Liver (tissue), 9 donors: ENCODE results near the gene PIGK. TPM values are rescaled to one million over a fixed set of nuclear protein-coding genes. Genes with fewer than 3 reads are reported as not detected.

Experiments used
- DNase-seq: peaks from one replicate; pipeline ENCODE4 v3.0.0-alpha.2; 2017; ENCODE audit warnings: low spot score
- H3K27ac ChIP-seq, 2 donors: one replicate each; pipeline ENCODE4 v1.7.0; 2013; ENCODE audit warnings: inconsistent platforms in 2 of 2, low read length in 2 of 2, control low read depth in 1 of 2, low read depth in 1 of 2, mild to moderate bottlenecking in 1 of 2
- H3K27me3 ChIP-seq, 4 donors: one replicate each; pipeline versions ENCODE4 v1.6.1 to v1.7.0; 2013; ENCODE audit warnings: low read length in 3 of 4, inconsistent platforms in 1 of 4, mild to moderate bottlenecking in 1 of 4, moderate library complexity in 1 of 4; ENCODE audit not compliant: control insufficient read depth in 4 of 4, insufficient read depth in 4 of 4
- H3K36me3 ChIP-seq, 4 donors: one replicate each; pipeline versions ENCODE4 v1.6.1 to v1.7.0; 2013; ENCODE audit warnings: low read length in 3 of 4, mild to moderate bottlenecking in 3 of 4, low read depth in 1 of 4, moderate library complexity in 1 of 4; ENCODE audit not compliant: control insufficient read depth in 4 of 4, insufficient read depth in 3 of 4
- H3K4me1 ChIP-seq, 4 donors: one replicate each; pipeline versions ENCODE4 v1.6.1 to v1.7.0; 2013; ENCODE audit warnings: low read length in 3 of 4, mild to moderate bottlenecking in 3 of 4, moderate library complexity in 1 of 4; ENCODE audit not compliant: control insufficient read depth in 4 of 4, insufficient read depth in 4 of 4
- H3K4me3 ChIP-seq, 3 donors: one replicate each; pipeline versions ENCODE4 v1.6.1 to v1.7.0; 2013; ENCODE audit warnings: low read length in 3 of 3, control low read depth in 1 of 3, low read depth in 1 of 3, mild to moderate bottlenecking in 1 of 3
- H3K9ac ChIP-seq, 2 donors: one replicate each; pipeline ENCODE4 v1.7.0; 2013; ENCODE audit warnings: low read length in 2 of 2, mild to moderate bottlenecking in 2 of 2, moderate library complexity in 2 of 2, control low read depth in 1 of 2, low read depth in 1 of 2
- H3K9me3 ChIP-seq, 4 donors: one replicate each; pipeline versions ENCODE4 v1.6.1 to v1.7.0; 2013; ENCODE audit warnings: low read length in 3 of 4; ENCODE audit not compliant: control insufficient read depth in 4 of 4
- ATF3 ChIP-seq: IDR thresholded peaks from 2 replicates; pipeline ENCODE4 v1.6.1; 2016; ENCODE audit warnings: antibody characterized with exemption
- CTCF ChIP-seq: fragments of 150-350 bp; IDR thresholded peaks from 2 replicates; pipeline ENCODE4 v1.5.1; 2017; ENCODE audit warnings: improper control_type of control experiment, low read depth, low read length; ENCODE audit not compliant: missing input control
- EGR1 ChIP-seq, 2 donors: IDR thresholded peaks; 2 replicates each; pipeline ENCODE4 v1.6.1; 2016 to 2018; ENCODE audit warnings: antibody characterized with exemption in 2 of 2, low read depth in 2 of 2
- FOXA1 ChIP-seq: IDR thresholded peaks from 2 replicates; pipeline ENCODE4 v1.6.1; 2016; ENCODE audit warnings: antibody characterized with exemption
- FOXA2 ChIP-seq: IDR thresholded peaks from 2 replicates; pipeline ENCODE4 v1.6.1; 2016; ENCODE audit warnings: antibody characterized with exemption
- GABPA ChIP-seq, 2 donors: IDR thresholded peaks in 1 of 2; conservative IDR thresholded peaks in 1 of 2; 2 replicates each; pipeline ENCODE4 v1.6.1; 2016; ENCODE audit warnings: antibody characterized with exemption in 2 of 2, mild to moderate bottlenecking in 1 of 2, moderate library complexity in 1 of 2
- HNF4A ChIP-seq, 2 donors: conservative IDR thresholded peaks; 2 replicates each; pipeline ENCODE4 v1.6.1; 2016; ENCODE audit warnings: antibody characterized with exemption in 2 of 2, mild to moderate bottlenecking in 2 of 2
- HNF4G ChIP-seq: IDR thresholded peaks from 2 replicates; pipeline ENCODE4 v1.6.1; 2016; ENCODE audit warnings: antibody characterized with exemption
- JUND ChIP-seq, 2 donors: IDR thresholded peaks; 2 replicates each; pipeline ENCODE4 v1.6.1; 2016; ENCODE audit warnings: antibody characterized with exemption in 2 of 2
- MAX ChIP-seq: IDR thresholded peaks from 2 replicates; pipeline ENCODE4 v1.6.1; 2016; ENCODE audit warnings: antibody characterized with exemption
- NR2F2 ChIP-seq: IDR thresholded peaks from 2 replicates; pipeline ENCODE4 v1.6.1; 2016; ENCODE audit warnings: antibody characterized with exemption
- RAD21 ChIP-seq, 2 donors: IDR thresholded peaks; 2 replicates each; pipeline ENCODE4 v1.6.1; 2016; ENCODE audit warnings: antibody characterized with exemption in 2 of 2, mild to moderate bottlenecking in 2 of 2
- REST ChIP-seq: IDR thresholded peaks from 2 replicates; pipeline ENCODE4 v1.6.1; 2016; ENCODE audit warnings: antibody characterized with exemption, mild to moderate bottlenecking
- RXRA ChIP-seq, 2 donors: IDR thresholded peaks; 2 replicates each; pipeline ENCODE4 v1.6.1; 2017 to 2018; ENCODE audit warnings: antibody characterized with exemption in 2 of 2, mild to moderate bottlenecking in 1 of 2
- SP1 ChIP-seq: IDR thresholded peaks from 2 replicates; pipeline ENCODE4 v1.6.1; 2018; ENCODE audit warnings: antibody characterized with exemption, mild to moderate bottlenecking
- TAF1 ChIP-seq: conservative IDR thresholded peaks from 2 replicates; pipeline ENCODE4 v1.6.1; 2016; ENCODE audit warnings: antibody characterized with exemption, mild to moderate bottlenecking
- YY1 ChIP-seq: IDR thresholded peaks from 2 replicates; pipeline ENCODE4 v1.6.1; 2016; ENCODE audit warnings: antibody characterized with exemption, mild to moderate bottlenecking
- ZBTB33 ChIP-seq: IDR thresholded peaks from 2 replicates; pipeline ENCODE4 v1.6.1; 2016; ENCODE audit warnings: antibody characterized with exemption
- WGBS: extraction: QIAGEN DNeasy Blood & Tissue Kit; methylation state at CpG from one replicate; pipeline ENCODE4 v1.1.7; 2013; 5-methylcytosine and 5-hydroxymethylcytosine counted together
- polyA plus RNA-seq, 2 donors: library from polyadenylated mRNA; stranded (reverse) in 1 of 2; unstranded in 1 of 2; fragments of 200-250 nt in 1 of 2; fragments of >200 nt in 1 of 2; fragmentation: Nextera tagmentation in 1 of 2; extraction: Ambion mirVana in 1 of 2; gene quantifications; one replicate each; pipeline versions ENCODE4 v1.2.1 to v1.2.3, GENCODE V29; 2013 to 2015
- total RNA-seq, 2 donors: library from RNA; depleted of rRNA; stranded (reverse); fragments of >200 nt; gene quantifications; one replicate each; pipeline ENCODE4 v1.2.3, GENCODE V29; 2014
- donor health status: healthy.
- donor health status: healthy.
- donor health status: healthy.
- donor health status: healthy.
- donor health status: healthy.

The PIGK gene
- total and polyA plus RNA-seq, 4 donors: 10.8 to 15.6 (median 14.4) TPM

- Histone ChIP-seq H3K27ac (no peak overlapping the region), H3K27me3 (no peaks in the 10 kb centered on the region), H3K4me3 (no peak overlapping the region), H3K9me3 (no peaks in the 10 kb centered on the region), H3K4me1 (peaks cover 0 to 10% (median 6%) of the 10 kb centered on the region in 4 donors), H3K36me3 (no peaks in the 10 kb centered on the region), H3K9ac (no peak overlapping the region)
- TF ChIP-seq MAX: no peak
- no peak for TF ChIP-seq GABPA (IDR thresholded peaks at IDR 0.05 in 1 of 2, conservative IDR thresholded peaks at IDR 0.05 in 1 of 2)
- no peak for TF ChIP-seq ZBTB33
- TF ChIP-seq SP1: peak; percentile 74
- no peak for TF ChIP-seq CTCF
- no peak for TF ChIP-seq REST
- TF ChIP-seq RXRA (IDR thresholded peaks at IDR 0.05): peak; percentile 54 to 55
- TF ChIP-seq YY1: no peak
- no peak for TF ChIP-seq NR2F2
- no peak for TF ChIP-seq FOXA2
- TF ChIP-seq FOXA1: no peak
- TF ChIP-seq JUND (IDR thresholded peaks at IDR 0.05): peak in 1 of 2 donors; percentile 13
- TF ChIP-seq ATF3: no peak
- no peak for TF ChIP-seq HNF4G
- no peak for TF ChIP-seq TAF1
- TF ChIP-seq EGR1 (IDR thresholded peaks at IDR 0.05; ENCODE audit: low read depth in 2 of 2): no peak
- peak; percentile 29 to 35 for TF ChIP-seq HNF4A (conservative IDR thresholded peaks at IDR 0.05)
- TF ChIP-seq RAD21 (IDR thresholded peaks at IDR 0.05): no peak
- 56% methylated on average over 2 of the region's 2 CpGs for WGBS
- no peak for DNase-seq
Measured at GRCh38 chr1:77134359-77134758, 84.9 kb downstream of the PIGK start.
